ENCODE data around the gene CNTNAP2.

Gene CNTNAP2

GRCh38 chr7:146249272-146249671 is 132.7 kb downstream of the CNTNAP2 start:
- no peak for TF ChIP-seq POLR2A (IDR thresholded peaks at IDR 0.05; ENCODE audit: low read depth, low read length)
- TF ChIP-seq PAX5 (IDR thresholded peaks at IDR 0.05; ENCODE audit: insufficient read depth, low read length, severe bottlenecking) = no peak
- DNase-seq (ENCODE audit: insufficient read length, low spot score) (no peak), FAIRE-seq (no peak)

DNA sequence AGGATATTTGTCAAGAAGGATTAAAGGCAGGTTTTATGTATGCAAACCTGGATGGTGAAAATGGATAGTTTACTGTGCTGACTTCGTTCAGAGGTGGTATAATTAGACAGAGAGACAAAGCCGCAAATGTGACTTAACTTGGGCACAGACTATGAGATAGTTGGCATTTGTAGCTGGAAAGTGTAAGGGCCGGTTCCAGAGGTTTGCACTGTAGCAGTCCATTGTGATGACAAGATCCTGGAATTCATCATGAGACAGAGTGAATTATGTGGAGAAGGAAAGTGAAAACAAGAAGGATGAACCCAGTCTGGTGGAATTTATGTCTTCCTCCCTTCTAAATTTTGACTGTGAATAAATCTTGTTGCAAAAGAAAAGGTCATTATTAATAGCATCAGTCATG is 139.0 kb downstream of the CNTNAP2 start:
- TF ChIP-seq POLR2A (IDR thresholded peaks at IDR 0.05; ENCODE audit: low read depth, low read length) = no peak
- no peak for TF ChIP-seq SPI1 (IDR thresholded peaks at IDR 0.05; ENCODE audit: low read depth, low read length)
- no peak for TF ChIP-seq POLR2AphosphoS5 (IDR thresholded peaks at IDR 0.05; ENCODE audit: low read depth, low read length)
- no peak for TF ChIP-seq TAF1 (IDR thresholded peaks at IDR 0.05; ENCODE audit: low read depth, low read length)
- no peak for TF ChIP-seq POU2F2 (IDR thresholded peaks at IDR 0.05; ENCODE audit: low read depth, low read length)
- TF ChIP-seq PAX5 (IDR thresholded peaks at IDR 0.05; ENCODE audit: insufficient read depth, low read length, severe bottlenecking) = no peak
- FAIRE-seq (no peak), DNase-seq (ENCODE audit: insufficient read length, low spot score) (no peak)

GRCh38 chr7:146262527-146262926 is 145.9 kb downstream of the CNTNAP2 start:
- FAIRE-seq = no peak
- no peak for TF ChIP-seq PAX5 (IDR thresholded peaks at IDR 0.05; ENCODE audit: insufficient read depth, low read length, severe bottlenecking)
- no peak for TF ChIP-seq POU2F2 (IDR thresholded peaks at IDR 0.05; ENCODE audit: low read depth, low read length)
- no peak for TF ChIP-seq SPI1 (IDR thresholded peaks at IDR 0.05; ENCODE audit: low read depth, low read length)
- TF ChIP-seq TAF1 (IDR thresholded peaks at IDR 0.05; ENCODE audit: low read depth, low read length) = no peak
- TF ChIP-seq POLR2AphosphoS5 (IDR thresholded peaks at IDR 0.05; ENCODE audit: low read depth, low read length) = no peak
- DNase-seq (ENCODE audit: insufficient read length, low spot score) = no peak

DNA sequence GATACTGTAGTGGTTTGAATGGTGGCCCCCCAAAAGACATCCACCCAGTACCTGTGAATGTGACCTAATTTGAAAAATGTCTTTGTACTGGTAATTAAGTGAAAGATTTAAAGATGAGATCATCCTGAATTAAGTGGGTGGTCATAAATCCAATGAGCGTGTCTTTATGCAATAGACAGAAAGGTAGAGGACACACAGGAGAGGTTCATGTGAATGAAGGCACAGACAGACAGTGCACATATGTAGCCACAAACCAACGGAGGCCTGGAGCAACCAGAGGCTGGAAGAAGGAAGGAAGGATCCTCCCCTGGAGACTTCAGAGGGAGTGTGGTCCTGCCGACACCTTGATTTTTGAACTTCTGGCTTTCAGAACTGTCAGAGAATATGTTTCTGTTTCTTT is 160.3 kb downstream of the CNTNAP2 start:
- TF ChIP-seq SPI1 (IDR thresholded peaks at IDR 0.05; ENCODE audit: low read depth, low read length) (no peak), POLR2A (IDR thresholded peaks at IDR 0.05; ENCODE audit: low read depth, low read length) (no peak), PAX5 (IDR thresholded peaks at IDR 0.05; ENCODE audit: insufficient read depth, low read length, severe bottlenecking) (no peak), TAF1 (IDR thresholded peaks at IDR 0.05; ENCODE audit: low read depth, low read length) (no peak), POU2F2 (IDR thresholded peaks at IDR 0.05; ENCODE audit: low read depth, low read length) (no peak), POLR2AphosphoS5 (IDR thresholded peaks at IDR 0.05; ENCODE audit: low read depth, low read length) (no peak)
- DNase-seq (ENCODE audit: insufficient read length, low spot score) (no peak), FAIRE-seq (no peak)

- no peak for DNase-seq (ENCODE audit: insufficient read length, low spot score)
- TF ChIP-seq POLR2AphosphoS5 (IDR thresholded peaks at IDR 0.05; ENCODE audit: low read depth, low read length) = no peak
- TF ChIP-seq SPI1 (IDR thresholded peaks at IDR 0.05; ENCODE audit: low read depth, low read length) = no peak
- TF ChIP-seq POU2F2 (IDR thresholded peaks at IDR 0.05; ENCODE audit: low read depth, low read length) = no peak
- TF ChIP-seq POLR2A (IDR thresholded peaks at IDR 0.05; ENCODE audit: low read depth, low read length) = no peak
- no peak for TF ChIP-seq TAF1 (IDR thresholded peaks at IDR 0.05; ENCODE audit: low read depth, low read length)
- TF ChIP-seq PAX5 (IDR thresholded peaks at IDR 0.05; ENCODE audit: insufficient read depth, low read length, severe bottlenecking) = no peak
- no peak for FAIRE-seq
These were observed 168.8 kb downstream of the CNTNAP2 start for GRCh38 chr7:146285418-146285817.

- no peak for FAIRE-seq
- no peak for TF ChIP-seq TAF1 (IDR thresholded peaks at IDR 0.05; ENCODE audit: low read depth, low read length)
- TF ChIP-seq POU2F2 (IDR thresholded peaks at IDR 0.05; ENCODE audit: low read depth, low read length) = no peak
- TF ChIP-seq PAX5 (IDR thresholded peaks at IDR 0.05; ENCODE audit: insufficient read depth, low read length, severe bottlenecking) = no peak
- no peak for TF ChIP-seq SPI1 (IDR thresholded peaks at IDR 0.05; ENCODE audit: low read depth, low read length)
- no peak for TF ChIP-seq POLR2A (IDR thresholded peaks at IDR 0.05; ENCODE audit: low read depth, low read length)
- no peak for TF ChIP-seq POLR2AphosphoS5 (IDR thresholded peaks at IDR 0.05; ENCODE audit: low read depth, low read length)
- DNase-seq (ENCODE audit: insufficient read length, low spot score) = no peak
These were observed 174.1 kb downstream of the CNTNAP2 start for GRCh38 chr7:146290746-146291145.

DNA sequence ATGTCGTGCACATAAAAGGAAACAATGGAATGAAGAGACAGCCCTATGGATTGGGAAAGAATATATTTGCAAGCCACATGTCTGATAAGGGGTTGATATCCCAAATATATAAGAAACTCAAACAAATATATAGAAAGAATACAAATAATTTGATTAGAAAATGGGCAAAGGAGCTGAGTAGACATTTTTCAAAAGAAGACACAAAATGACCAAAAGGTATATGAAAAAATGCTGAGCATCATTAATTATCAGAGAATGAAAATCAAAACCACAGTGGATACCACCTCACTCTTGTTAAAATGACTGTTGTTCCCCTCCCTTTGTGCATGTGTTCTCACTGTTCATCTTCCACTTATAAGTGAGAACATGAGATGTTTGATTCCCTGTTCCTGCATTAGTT is 175.3 kb downstream of the CNTNAP2 start:
- no peak for DNase-seq (ENCODE audit: insufficient read length, low spot score)
- no peak for FAIRE-seq
- TF ChIP-seq POLR2AphosphoS5 (IDR thresholded peaks at IDR 0.05; ENCODE audit: low read depth, low read length) = no peak

DNA sequence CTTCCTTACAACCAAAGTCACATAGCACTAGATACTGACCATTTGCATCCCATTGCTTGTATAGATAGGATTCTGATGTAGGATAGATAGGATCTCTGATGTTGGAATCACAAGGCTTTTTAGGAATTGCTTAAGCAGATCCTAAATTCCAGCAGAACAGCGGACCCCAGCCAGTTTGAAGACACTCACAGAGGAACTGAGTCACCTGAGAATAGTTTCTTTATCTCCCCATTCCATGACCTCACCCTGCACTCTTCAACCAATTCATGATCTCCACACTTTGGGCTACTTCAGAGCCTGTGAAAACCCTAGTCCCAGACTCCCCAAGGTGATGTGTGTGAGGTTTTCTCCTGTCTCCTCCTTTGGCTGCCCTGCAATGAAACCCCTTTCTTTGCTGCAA is 179.4 kb downstream of the CNTNAP2 start:
- FAIRE-seq = no peak
- no peak for TF ChIP-seq SPI1 (IDR thresholded peaks at IDR 0.05; ENCODE audit: low read depth, low read length)
- TF ChIP-seq PAX5 (IDR thresholded peaks at IDR 0.05; ENCODE audit: insufficient read depth, low read length, severe bottlenecking) = no peak
- no peak for TF ChIP-seq TAF1 (IDR thresholded peaks at IDR 0.05; ENCODE audit: low read depth, low read length)
- TF ChIP-seq POLR2AphosphoS5 (IDR thresholded peaks at IDR 0.05; ENCODE audit: low read depth, low read length) = no peak
- TF ChIP-seq POU2F2 (IDR thresholded peaks at IDR 0.05; ENCODE audit: low read depth, low read length) = no peak
- no peak for TF ChIP-seq POLR2A (IDR thresholded peaks at IDR 0.05; ENCODE audit: low read depth, low read length)
- no peak for DNase-seq (ENCODE audit: insufficient read length, low spot score)

- no peak for FAIRE-seq
- DNase-seq (ENCODE audit: insufficient read length, low spot score) = no peak
- TF ChIP-seq SPI1 (IDR thresholded peaks at IDR 0.05; ENCODE audit: low read depth, low read length) = no peak
- TF ChIP-seq POU2F2 (IDR thresholded peaks at IDR 0.05; ENCODE audit: low read depth, low read length) = no peak
- TF ChIP-seq PAX5 (IDR thresholded peaks at IDR 0.05; ENCODE audit: insufficient read depth, low read length, severe bottlenecking) = no peak
- no peak for TF ChIP-seq POLR2A (IDR thresholded peaks at IDR 0.05; ENCODE audit: low read depth, low read length)
- TF ChIP-seq TAF1 (IDR thresholded peaks at IDR 0.05; ENCODE audit: low read depth, low read length) = no peak
- TF ChIP-seq POLR2AphosphoS5 (IDR thresholded peaks at IDR 0.05; ENCODE audit: low read depth, low read length) = no peak
These were observed 198.4 kb downstream of the CNTNAP2 start for GRCh38 chr7:146314962-146315361.

GRCh38 chr7:146319629-146320028 is 203.0 kb downstream of the CNTNAP2 start:
- no peak for DNase-seq (ENCODE audit: insufficient read length, low spot score)
- FAIRE-seq = no peak

DNA sequence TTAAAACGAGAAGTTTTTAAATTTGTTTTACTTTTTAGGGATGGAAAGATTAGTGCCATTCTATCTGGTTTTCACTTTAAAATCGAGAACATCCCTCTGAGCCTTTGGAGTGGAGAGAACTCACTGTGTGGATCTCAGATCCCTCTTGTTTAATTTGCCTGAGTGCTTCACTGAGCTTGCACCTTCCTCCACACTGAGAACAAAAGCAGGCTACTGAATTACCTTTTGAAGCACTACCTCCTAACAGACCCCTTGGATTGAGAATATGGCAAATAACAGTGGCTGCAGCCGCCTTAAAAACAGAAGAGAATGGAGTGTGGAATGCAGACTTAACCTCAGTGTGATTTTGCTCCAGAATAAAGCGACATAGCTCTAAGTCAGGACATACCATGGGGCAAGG is 204.7 kb downstream of the CNTNAP2 start:
- TF ChIP-seq TAF1 (IDR thresholded peaks at IDR 0.05; ENCODE audit: low read depth, low read length) (no peak), POLR2AphosphoS5 (IDR thresholded peaks at IDR 0.05; ENCODE audit: low read depth, low read length) (no peak), SPI1 (IDR thresholded peaks at IDR 0.05; ENCODE audit: low read depth, low read length) (no peak), PAX5 (IDR thresholded peaks at IDR 0.05; ENCODE audit: insufficient read depth, low read length, severe bottlenecking) (no peak), POU2F2 (IDR thresholded peaks at IDR 0.05; ENCODE audit: low read depth, low read length) (no peak), POLR2A (IDR thresholded peaks at IDR 0.05; ENCODE audit: low read depth, low read length) (no peak)
- no peak for DNase-seq (ENCODE audit: insufficient read length, low spot score)
- FAIRE-seq = no peak

More at GRCh38 chr7:146319629-146320028, 203.0 kb downstream of the CNTNAP2 start:
- TF ChIP-seq POLR2AphosphoS5 (IDR thresholded peaks at IDR 0.05; ENCODE audit: low read depth, low read length) = no peak
- no peak for TF ChIP-seq PAX5 (IDR thresholded peaks at IDR 0.05; ENCODE audit: insufficient read depth, low read length, severe bottlenecking)
- no peak for TF ChIP-seq POU2F2 (IDR thresholded peaks at IDR 0.05; ENCODE audit: low read depth, low read length)
